HG03039 (cell line): ENCODE measurements around the gene EPB41L4B.
"Not testable (repeated sequence)": the region's sequence is repeated elsewhere in the genome, so short reads cannot be mapped to it uniquely, and the experiment has no call there.

Source experiments
- ATAC-seq: cut with Tn5 transposase; IDR thresholded peaks from one replicate; pipeline ENCODE4 v1.9.1; 2021; ENCODE audit warnings: mild to moderate bottlenecking, moderate library complexity; ENCODE audit not compliant: unreplicated experiment

EPB41L4B gene

DNA sequence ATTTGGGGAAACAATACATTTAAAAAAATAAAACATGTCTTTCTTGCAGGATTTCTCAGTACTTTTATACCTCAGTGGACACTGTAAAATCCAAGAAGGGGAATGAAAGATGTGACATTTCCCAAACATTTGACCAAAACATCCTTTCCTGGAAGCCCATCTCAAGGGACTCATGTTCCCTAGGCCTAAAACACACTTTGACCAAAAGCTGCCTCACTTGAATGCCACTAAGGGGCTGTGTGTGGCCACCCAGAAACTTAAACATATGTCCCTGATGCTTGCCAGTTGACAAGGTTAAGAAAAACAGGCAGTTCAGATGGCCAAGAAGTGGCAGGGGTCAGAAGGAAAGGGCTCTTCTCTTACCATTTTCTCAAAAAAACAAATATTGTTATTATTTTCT lies 73.6 kb downstream of the EPB41L4B start:
- no peak for ATAC-seq

DNA sequence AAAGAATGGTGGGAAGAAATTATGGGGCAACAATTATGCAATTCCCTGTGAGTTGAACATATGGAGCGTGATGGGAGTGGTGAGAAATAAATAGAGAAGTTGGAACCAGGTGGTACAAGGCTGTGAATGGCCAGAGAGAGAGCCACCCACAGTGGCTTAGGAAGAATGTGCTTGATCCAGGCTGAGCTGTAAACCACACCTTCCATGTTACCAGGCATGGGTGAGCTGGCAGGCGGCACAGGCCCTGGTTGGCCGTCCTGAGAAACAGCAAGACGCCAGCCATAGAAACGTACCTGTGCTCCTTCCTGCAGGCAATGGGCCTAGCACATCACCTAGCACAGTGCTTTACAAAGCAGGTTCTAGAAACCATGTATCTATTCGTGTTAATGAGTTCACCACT lies 74.3 kb downstream of the EPB41L4B start:
- no peak for ATAC-seq

DNA sequence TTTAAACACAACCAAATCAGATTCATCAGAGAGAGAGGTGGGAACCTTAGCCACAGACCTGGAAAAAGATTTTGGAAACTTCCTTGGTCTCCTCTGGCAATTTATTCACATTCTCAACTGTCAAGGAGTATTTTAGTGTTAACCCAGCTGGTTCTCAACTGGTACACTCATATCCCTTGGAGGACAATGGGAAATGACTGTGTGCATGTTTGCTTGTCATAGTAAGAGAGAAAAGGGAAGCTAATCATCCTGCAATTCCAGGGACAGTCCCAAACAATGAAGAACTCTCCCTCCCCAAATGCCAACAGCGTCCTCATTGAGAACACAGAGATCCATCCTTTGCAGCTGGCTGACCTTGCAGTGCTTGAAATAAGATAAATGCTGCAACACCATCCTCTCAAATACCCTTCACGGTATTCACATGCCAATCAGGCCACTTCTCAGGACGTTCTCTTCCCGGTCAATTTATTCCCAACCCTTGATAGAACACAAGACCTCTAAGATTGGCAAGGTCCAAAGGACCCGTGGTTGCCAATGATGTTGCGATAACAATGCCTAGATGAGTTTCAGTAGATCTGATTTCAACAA lies 75.5 kb downstream of the EPB41L4B start:
- no peak for ATAC-seq

DNA sequence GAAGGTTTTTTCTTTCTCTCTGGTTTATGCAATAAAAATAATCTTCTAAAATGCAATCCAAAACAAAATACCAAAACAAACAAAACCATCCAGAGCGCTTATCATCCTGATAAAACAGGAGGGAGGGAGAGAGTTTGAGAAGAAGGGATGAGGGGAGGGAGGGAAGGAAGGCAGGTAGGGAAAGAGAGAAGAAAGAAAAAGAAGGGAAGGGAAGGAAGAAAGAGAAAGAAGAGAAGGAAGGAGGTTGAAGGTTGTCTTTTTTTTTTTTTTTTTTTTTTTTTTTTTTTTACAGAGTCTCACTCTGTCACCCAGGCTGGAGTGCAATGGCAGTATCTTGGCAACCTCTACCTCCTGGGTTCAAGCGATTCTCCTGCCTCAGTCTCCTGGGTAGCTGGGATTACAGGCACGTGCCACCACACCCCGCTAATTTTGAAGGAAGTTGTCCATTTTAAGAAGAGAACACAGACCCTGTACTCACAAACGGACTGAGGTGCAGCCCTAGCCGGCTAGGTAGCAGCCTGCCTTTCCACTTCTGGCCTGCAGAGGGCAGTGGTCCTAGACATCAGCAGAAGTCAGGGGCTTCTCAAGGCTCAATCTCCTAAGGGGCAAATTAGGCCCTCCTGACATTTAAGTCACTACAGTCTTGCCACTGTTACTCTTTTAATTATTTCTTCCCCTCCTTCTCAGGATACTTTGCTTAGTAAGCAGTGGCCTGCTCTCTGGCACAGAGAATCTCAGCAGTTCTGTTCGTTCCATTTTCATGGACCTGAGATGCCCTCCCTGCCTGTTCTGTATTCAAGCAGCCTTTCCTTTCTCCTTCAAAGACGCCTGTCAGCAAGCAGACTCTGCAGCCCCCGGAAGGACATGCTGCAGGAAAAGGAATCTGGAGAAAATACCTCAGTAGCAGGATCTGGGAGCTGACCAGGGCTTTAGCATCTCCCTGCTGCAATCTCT lies 76.4 kb downstream of the EPB41L4B start:
- ATAC-seq: no peak

DNA sequence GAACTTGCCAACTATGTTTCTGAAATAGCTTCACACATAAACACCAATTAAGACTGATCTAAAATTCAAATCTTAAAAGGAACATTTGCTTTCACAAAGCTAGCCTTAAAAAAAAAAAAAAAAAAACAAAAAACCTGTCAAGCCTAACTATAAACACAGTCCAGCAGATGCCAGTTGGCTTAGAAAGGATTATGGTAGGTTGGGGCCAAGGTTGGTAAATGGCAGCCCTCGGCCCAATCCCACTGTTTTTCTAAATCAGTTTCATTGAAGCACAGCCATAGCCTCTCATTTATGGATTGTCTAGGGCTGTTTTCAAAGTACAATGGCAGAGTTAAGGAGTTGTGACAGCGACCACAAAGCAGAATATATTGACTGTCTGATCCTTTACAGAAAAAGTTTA lies 78.1 kb downstream of the EPB41L4B start:
- no peak for ATAC-seq

DNA sequence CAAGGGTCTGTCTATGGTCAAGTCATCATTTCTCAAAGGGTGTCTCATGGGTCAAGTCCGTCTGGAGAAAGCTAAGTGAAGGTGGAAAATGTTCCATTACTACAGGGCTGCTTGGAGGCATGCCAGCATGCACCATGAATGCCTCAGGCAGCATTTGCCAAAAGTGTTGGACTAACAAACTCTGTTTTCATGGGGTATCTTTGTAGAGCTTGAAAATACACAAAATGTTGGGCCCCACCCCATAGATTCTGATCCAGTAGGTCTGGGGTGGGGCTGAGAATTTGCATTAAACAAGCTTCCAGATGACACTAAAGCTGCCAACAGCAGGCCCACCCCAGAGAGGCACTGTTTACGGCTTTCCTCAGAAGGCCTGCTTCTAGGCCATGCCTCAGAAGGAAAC lies 78.8 kb downstream of the EPB41L4B start:
- ATAC-seq: no peak

DNA sequence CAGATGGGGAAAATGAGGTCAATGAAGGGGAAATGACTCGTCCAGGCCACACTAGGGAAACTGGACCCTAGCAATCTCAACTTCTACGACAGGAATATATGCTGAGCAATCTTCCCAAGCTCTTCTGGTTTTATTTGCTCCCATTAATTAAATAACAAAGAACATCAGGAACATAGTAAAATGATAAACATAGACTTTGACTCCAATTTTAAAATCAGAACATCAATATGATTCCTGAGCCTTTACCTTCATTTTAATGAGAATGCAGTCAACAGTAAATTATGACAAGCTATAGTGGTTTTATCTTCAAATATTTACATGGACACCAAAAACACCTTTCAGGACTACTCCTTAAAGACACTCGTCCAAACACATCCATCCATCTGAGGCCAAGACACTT lies 79.7 kb downstream of the EPB41L4B start:
- ATAC-seq: no peak

DNA sequence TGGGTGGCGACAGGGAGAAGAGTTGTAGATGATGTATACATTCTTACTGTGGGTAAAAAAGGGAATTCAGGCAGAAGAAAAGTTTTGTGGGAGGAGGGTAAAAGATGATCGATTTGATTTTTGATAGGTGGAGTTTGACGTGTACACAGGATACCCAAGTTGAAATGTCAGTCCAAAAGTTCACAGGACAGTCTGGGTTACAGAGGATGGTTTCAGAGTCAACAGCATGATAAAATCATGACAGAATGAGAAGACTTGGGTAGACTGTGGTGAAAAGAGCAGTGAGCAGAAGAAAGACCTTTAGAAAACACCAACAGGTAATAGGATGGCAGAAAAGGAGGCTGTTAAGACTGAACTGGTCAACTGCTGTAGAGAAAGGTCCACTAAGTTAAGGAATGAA lies 81.6 kb downstream of the EPB41L4B start:
- ATAC-seq: no peak

DNA sequence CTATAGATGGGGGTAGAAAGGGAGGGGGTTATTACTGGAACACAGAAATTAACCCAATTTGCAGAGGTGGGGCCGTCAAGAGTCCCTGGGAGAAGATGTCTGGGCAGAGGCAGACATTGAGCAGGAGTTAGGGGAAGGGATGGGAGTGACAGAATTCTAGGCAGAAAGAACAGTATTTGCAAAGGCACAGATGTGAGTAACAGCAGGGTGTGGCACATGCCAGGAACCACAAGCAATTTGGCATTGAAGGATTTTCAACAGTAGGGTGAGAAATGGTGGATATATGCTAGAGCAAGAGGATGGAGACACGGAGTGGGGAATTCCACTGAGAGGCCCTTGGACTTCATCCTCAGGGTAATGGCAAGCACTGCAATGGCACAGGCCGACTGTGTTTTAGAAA lies 82.2 kb downstream of the EPB41L4B start:
- ATAC-seq: no peak

DNA sequence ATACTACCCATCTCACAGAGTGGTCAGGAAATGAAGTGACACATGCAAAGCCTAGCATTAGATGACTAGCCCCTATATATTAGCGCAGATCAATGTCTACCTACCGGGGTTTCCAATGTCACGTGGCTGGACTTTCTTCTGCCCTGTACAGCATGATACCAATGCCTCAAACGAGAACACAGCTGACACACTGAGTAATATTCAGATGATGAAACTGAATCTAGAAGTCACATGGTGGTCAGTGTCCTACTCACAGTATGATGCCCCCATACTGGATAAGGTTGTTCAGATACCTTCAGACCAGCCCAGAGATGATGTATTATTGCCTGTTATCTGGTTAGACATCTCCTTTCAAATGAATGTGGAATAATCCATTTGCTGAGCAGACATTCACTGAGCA lies 82.7 kb downstream of the EPB41L4B start:
- ATAC-seq: no peak

DNA sequence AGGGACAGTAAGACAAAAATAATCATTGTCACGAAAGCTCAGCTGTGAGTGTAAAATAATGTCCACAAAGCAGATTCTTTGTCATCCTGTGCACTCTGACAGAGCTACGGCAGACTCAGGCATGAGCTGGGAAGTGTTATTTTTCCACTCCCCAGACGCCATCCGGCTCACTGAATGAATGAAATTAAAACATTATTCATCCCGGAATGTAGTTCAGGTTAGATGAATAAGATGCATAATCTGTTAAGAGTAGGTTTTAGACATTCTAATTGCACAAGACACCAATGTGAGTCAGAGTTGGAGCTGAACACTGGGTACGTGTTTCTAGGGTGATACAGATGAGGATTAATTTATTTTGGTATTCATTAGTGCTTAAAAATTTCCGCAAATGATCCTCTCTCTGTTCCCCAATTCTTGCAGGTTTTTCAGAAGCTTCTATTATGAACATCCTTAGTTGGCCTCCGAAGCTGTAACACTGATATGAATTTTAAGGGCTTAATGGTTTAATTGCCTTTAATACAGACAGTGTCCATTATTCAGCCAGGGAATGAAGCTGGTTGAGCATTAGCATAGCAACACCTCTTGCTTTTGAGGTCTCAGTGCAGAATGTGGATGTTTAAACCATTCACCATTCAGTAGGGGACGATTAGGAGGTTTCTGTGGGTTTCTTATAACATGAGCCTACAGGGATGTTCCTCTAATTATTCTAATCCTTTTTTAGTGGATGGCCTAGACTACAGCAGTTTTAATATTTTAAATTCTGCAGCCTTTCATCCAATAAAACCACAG lies 88.2 kb downstream of the EPB41L4B start:
- ATAC-seq: no peak

DNA sequence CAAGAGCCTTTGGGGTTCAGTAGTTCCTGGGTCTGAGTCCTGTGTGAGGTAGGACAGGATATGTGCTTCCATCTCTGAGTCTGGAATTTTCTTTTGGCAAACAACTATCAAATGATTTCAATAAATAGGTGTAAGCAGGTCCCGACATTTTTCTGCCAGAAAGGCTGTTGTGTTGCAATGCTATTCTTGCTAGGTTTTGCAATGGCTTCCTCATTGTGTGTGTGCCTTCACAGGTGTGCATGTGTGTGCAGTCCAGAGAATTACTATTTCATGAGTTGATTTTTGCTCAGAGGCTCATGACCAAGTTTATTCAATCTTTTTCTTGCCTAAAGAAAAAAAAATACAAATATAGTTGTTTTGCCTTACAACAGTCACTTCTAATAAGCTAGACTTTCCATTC lies 89.3 kb downstream of the EPB41L4B start:
- ATAC-seq: no peak

DNA sequence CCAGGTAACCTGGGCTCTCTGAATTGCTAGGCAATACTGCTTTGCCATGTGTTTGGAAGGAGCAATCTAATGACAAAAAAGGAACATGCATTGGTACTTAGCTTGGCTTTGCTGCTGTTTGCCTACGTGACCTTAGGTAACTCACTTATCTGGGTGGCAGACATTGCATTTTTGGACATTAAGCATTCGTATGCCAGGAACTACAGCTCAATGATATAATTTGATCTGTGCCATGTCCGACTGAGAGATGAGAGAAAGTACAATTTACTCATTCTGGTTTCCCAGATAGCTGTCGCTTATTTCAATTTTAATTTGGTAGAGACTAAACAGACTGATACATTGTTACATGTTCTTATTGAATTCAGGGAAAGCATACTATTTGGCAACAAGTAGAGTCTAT lies 90.6 kb downstream of the EPB41L4B start:
- ATAC-seq: no peak

DNA sequence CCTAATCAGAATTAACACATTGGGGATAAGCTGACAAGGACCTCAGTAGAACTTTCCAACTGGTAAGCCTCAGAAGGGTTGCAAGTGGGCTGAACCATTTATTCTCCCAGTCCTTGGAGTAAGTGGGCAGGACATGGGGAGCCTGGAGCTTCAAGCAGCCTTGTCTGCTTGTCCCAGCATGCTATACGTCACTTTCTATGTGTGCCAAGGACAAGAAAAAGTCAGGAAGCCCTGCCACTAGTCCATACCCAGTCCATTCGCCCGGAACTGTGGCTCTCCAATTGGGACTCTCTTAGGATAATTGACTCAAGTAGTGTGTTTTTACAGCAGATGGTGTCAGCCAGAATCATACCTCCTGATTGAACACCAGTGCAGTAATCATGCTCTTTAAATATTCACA lies 91.2 kb downstream of the EPB41L4B start:
- no peak for ATAC-seq

DNA sequence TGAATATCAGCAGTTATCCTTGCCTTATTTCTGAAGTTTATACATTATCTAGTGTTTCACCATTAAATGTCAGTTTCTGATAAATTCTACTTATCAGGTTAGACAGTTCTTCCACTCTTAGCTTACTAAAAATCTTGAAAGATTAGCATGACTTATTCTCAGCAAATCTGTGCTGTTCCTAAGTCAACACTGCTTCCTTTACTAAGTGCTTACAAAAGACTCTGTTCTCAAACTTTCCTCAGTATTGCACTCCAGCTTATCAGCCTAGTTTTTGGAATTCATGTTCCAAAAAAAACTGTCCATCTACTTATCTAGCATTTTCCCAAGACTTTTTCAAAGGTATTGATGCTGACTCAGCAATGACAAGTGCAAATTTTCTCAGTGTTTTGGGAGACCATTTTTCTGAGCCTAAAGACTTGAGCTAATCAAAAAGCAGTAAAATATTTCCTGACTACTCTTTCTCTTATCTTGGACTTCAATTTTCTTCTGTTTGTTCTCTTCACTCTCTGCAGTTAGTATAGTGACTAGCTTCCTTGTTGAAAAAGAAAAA lies 92.7 kb downstream of the EPB41L4B start:
- no peak for ATAC-seq

DNA sequence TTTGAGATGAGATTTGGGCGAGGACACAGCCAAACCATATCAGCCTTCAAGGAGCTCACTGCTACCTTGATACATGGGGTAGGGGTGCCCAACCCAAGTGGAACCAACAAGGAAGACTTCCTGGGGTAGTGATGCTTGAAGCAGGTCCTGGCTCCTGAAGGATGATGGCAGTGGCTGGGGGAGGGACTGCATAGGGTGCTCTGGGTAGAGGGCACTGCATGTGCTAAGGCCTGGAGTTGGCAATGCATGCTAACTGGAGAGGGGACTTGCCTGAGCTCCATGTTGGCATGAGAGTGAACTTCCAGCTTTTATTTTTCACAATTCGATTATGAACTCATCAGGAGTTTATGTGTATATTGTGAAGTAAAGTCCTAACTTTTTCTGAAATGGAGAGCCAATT lies 95.2 kb downstream of the EPB41L4B start:
- no peak for ATAC-seq

DNA sequence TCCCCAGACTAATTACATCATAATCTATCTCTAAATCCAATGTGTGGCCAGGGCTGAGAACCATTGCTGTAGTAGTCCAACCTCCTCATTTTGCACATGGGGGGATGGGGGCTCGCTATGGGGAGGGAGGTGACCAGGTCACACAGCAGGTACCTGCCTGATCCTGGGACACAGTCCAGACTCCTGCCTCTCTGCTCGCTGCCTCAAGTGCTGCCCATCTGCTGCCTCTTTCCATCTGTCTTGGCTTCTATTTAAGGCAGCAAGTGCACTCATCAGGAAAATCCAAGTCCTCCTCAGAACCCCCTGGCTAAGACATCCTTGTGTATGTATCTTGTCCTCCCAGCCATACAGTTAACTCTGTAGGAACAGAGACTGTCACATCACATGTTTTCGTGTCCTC lies 96.1 kb downstream of the EPB41L4B start:
- no peak for ATAC-seq

DNA sequence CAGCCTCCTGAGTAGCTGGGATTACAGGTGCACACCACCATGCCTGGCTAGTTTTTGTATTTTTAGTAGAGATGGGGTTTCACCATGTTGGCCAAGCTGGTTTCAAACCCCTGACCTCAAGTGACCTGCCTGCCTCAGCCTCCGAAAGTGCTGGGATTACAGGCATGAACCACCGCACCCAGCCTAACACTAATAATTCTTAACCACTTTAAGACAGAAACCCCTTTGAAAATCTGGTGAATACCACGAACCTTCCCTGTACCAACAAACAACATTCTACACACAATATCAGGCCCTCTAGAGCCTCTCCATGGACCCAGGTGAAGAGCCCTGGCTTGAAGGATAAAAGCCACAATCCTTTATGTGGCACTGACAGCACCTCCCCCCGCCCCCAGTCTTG lies 102.6 kb downstream of the EPB41L4B start:
- not testable (repeated sequence) for ATAC-seq

DNA sequence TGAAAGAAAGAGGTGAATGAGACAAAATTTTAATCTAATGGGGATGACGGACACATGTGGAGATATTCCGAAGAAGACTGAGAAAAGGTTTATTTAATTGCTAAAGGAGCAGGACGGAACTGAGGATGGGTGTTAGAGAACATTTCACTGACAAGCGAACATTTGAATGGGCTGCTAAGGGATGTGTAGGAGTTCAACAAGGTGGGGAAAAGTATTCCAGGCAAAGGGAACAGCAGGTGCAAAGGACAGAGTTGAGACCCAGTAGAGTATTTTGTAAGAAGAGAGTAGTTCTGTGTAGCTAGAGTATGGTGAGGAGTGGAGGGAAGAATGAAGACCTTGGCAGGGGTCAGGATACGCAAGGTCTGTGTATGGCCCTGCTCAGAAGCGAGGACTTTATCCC lies 106.4 kb downstream of the EPB41L4B start:
- ATAC-seq: no peak

DNA sequence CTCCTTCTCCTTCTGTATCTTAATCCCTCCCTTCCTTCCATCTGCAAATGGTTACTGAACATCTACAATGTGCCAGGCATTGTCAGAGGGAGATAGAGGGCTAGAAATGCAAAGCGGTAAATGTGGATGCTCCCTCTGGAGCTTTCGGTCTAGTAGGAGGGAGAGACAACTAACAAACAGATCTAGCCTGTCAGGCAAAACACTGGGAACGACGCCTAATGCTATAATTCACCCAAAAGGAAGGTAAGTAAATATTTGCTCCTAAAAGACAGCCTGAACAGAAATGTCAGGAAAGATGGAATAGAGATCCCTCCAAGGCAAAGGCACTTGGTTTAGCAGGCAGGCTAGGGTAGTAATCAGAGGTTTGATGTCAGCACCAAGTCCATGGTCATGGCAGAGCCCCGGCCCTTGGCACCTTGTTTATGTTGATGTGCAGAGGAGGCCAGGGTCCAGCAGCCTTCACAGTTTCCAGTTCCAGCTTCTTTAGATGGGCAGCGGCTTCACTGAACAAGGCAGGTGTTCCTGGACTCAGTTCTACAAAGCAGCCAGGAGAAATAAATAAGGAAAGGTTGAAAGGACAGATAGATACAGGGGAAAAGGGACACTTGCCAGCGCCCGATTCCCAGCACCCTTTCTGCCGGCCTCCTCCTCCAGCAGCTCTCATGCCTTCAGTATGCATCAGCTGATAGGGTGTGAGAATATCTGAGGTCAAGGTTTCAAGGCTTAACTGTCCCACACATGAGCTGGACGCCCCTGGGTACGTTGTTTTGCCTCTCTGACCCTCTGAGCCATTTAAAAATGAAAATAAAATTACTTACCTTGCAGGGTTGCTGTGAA lies 107.4 kb downstream of the EPB41L4B start:
- no peak for ATAC-seq

DNA sequence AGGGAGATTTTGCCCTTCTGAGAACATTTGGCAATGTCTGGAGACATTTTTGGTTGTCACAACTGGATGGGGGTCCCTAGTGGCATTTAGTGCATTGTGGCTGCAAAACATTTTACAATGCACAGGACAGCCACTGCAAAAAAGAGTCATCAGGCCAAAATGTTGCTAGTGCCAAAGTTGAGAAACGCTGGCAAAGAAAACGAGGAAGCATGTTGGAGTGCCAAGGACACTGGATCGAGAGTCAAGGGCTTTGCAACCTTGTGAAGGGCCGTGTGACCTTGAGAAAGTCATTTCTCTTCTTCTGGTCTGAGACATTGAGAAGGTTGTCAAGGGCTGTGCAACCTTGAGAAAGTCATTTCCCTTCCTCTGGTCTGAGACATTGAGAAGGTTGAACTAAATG lies 108.1 kb downstream of the EPB41L4B start:
- no peak for ATAC-seq
